Measurements from ENCODE around the gene SLC44A4. TPM values are rescaled to one million over a fixed set of nuclear protein-coding genes. Genes with fewer than 3 reads are reported as not detected.

The SLC44A4 gene
- total RNA-seq, 1 donor from 2014 or later: 0.32 TPM

DNA sequence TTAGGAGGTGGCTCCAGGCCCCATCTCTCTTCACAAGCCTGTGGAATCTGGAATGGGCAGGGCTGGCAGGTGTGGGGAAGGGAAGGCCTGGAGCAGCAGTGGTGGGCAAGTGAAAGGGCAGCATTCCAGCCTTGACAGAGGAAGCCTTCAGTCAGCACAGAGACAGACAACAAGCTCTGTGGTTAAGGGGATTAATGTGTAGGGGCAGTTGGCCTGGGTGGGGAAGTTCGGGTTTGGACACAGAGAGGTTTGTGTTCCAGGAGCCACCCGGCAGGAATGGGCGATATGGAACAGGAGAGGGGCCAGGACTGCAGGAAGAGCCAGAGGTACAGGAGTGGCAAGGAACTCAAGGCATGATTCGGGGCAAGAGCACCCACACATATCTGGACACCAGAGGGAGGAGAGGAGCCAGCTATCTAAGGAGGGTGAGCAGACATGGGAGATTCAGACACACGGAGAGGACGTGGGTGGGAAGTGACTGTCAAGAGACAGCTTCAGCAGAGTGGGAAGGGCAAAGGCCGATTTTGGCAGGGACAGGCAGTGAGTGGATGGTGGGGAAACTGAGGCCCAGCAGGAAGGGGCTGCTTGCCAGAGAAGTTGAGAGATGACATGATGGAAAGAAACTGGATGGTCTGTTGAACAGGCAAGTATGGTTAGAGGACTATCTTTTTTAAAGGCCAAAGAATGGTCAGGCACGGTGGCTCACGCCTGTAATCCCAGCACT is 2.5 kb upstream of the SLC44A4 start:
- H3K27me3 Mint-ChIP-seq (ENCODE audit: insufficient read depth, low read depth): peaks cover 3% of the 10 kb centered on the region
- Histone ChIP-seq H3K79me2 (ENCODE audit: low read depth) (no peaks in the 10 kb centered on the region), H3K27me3 (no peaks in the 10 kb centered on the region), H3K9ac (no peak overlapping the region), H3K9me3 (ENCODE audit: low read depth) (no peaks in the 10 kb centered on the region), H3K27ac (no peak overlapping the region), H3K4me3 (no peak overlapping the region), H3K4me1 (no peaks in the 10 kb centered on the region), H2AFZ (replicated peaks) (no peak overlapping the region), H3F3A (ENCODE audit: low read depth) (peaks cover 9% of the 10 kb centered on the region), H3K4me2 (no peak overlapping the region), H3K36me3 (no peaks in the 10 kb centered on the region), H4K20me1 (ENCODE audit: low read depth) (no peaks in the 10 kb centered on the region)
- no peaks in the 10 kb centered on the region for H3K9me3 Mint-ChIP-seq
- peaks cover 35% of the 10 kb centered on the region for H3K36me3 Mint-ChIP-seq
- peak overlapping the region; percentile 19 for H3K4me3 Mint-ChIP-seq
- no peak for DNase-seq (ENCODE audit: low spot score)
- no peaks in the 10 kb centered on the region for H3K4me1 Mint-ChIP-seq
- TF ChIP-seq, protein P1, sequence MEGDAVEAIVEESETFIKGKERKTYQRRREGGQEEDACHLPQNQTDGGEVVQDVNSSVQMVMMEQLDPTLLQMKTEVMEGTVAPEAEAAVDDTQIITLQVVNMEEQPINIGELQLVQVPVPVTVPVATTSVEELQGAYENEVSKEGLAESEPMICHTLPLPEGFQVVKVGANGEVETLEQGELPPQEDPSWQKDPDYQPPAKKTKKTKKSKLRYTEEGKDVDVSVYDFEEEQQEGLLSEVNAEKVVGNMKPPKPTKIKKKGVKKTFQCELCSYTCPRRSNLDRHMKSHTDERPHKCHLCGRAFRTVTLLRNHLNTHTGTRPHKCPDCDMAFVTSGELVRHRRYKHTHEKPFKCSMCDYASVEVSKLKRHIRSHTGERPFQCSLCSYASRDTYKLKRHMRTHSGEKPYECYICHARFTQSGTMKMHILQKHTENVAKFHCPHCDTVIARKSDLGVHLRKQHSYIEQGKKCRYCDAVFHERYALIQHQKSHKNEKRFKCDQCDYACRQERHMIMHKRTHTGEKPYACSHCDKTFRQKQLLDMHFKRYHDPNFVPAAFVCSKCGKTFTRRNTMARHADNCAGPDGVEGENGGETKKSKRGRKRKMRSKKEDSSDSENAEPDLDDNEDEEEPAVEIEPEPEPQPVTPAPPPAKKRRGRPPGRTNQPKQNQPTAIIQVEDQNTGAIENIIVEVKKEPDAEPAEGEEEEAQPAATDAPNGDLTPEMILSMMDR (IDR thresholded peaks at IDR 0.05): no peak
- TF ChIP-seq EZH2phosphoT487 (IDR thresholded peaks at IDR 0.05): no peak
- TF ChIP-seq EZH2 (IDR thresholded peaks at IDR 0.05): no peak
- no peak overlapping the region for H3K27ac Mint-ChIP-seq

DNA sequence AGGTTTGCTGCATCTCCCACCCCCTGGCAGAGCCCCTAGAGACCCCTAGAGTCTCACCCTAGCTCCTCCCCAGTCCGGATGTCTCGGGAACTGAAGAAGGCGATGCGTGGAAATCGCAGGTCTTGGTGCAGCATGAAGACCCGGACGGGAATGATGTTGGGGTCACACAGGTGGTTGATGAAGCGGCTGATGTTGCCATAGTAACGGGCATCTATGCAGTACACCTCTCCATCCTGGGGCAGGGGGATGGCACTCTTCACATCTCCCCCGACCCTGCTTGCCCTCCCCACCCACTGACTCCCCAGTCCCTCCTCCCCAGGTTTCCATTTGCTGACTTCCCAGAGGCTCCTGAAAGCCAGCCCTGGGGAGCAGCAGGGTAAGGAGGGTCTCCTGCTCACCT is 1.8 kb upstream of the SLC44A4 start:
- no peak for DNase-seq (ENCODE audit: low spot score)
- no peaks in the 10 kb centered on the region for H3K4me1 Mint-ChIP-seq
- H3K4me3 Mint-ChIP-seq: no peak overlapping the region
- peaks cover 3% of the 10 kb centered on the region for H3K27me3 Mint-ChIP-seq (ENCODE audit: insufficient read depth, low read depth)
- Histone ChIP-seq H3K4me1 (no peaks in the 10 kb centered on the region), H3K36me3 (no peaks in the 10 kb centered on the region), H3K79me2 (ENCODE audit: low read depth) (no peaks in the 10 kb centered on the region), H3K4me3 (no peak overlapping the region), H3K4me2 (no peak overlapping the region), H3F3A (ENCODE audit: low read depth) (peaks cover 9% of the 10 kb centered on the region), H3K9ac (no peak overlapping the region), H3K27ac (no peak overlapping the region), H3K9me3 (ENCODE audit: low read depth) (no peaks in the 10 kb centered on the region), H2AFZ (replicated peaks) (no peak overlapping the region), H4K20me1 (ENCODE audit: low read depth) (no peaks in the 10 kb centered on the region), H3K27me3 (no peaks in the 10 kb centered on the region)
- no peaks in the 10 kb centered on the region for H3K9me3 Mint-ChIP-seq
- H3K36me3 Mint-ChIP-seq: peaks cover 29% of the 10 kb centered on the region
- H3K27ac Mint-ChIP-seq: no peak overlapping the region
- TF ChIP-seq EZH2 (IDR thresholded peaks at IDR 0.05): no peak
- TF ChIP-seq, protein P1 (IDR thresholded peaks at IDR 0.05): no peak
- no peak for TF ChIP-seq EZH2phosphoT487 (IDR thresholded peaks at IDR 0.05)

DNA sequence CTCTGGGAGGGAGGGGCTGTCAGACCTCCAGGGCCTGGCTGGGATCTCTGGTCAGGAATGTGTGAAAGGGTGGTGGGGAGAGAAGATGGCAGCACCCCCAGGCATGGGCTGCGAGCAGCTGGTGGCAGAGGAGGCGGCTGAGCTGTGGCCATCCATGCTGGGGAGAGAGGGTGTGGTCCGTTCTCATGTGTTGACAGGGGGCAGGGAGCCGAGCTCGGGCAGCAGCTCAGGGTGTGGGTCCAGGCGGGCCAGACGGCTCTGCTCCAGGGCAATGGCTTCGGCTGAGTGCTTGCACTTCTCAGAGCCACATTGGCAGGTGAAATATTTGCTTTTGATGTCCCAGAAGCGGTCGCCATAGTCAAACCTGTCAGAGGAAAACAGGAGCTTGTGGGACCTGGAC is 1.1 kb upstream of the SLC44A4 start:
- H3K4me2 ChIP-seq: no peak overlapping the region
- H3K9ac ChIP-seq: no peak overlapping the region
- no peaks in the 10 kb centered on the region for H3K79me2 ChIP-seq (ENCODE audit: low read depth)
- H4K20me1 ChIP-seq (ENCODE audit: low read depth): no peaks in the 10 kb centered on the region
- H3K4me3 Mint-ChIP-seq: no peak overlapping the region
- H3K27me3 ChIP-seq: no peaks in the 10 kb centered on the region
- peaks cover 9% of the 10 kb centered on the region for H3F3A ChIP-seq (ENCODE audit: low read depth)
- H3K36me3 Mint-ChIP-seq: peaks cover 27% of the 10 kb centered on the region
- H3K9me3 Mint-ChIP-seq: no peaks in the 10 kb centered on the region
- no peak overlapping the region for H2AFZ ChIP-seq (replicated peaks)
- H3K4me1 Mint-ChIP-seq: no peaks in the 10 kb centered on the region
- H3K4me3 ChIP-seq: no peak overlapping the region
- TF ChIP-seq, protein P1 (IDR thresholded peaks at IDR 0.05): no peak
- TF ChIP-seq EZH2 (IDR thresholded peaks at IDR 0.05) (no peak), EZH2phosphoT487 (IDR thresholded peaks at IDR 0.05) (no peak)
- no peaks in the 10 kb centered on the region for H3K9me3 ChIP-seq (ENCODE audit: low read depth)
- H3K27me3 Mint-ChIP-seq (ENCODE audit: insufficient read depth, low read depth): peaks cover 3% of the 10 kb centered on the region
- H3K27ac ChIP-seq: no peak overlapping the region
- no peak overlapping the region for H3K27ac Mint-ChIP-seq
- H3K36me3 ChIP-seq: no peaks in the 10 kb centered on the region
- no peaks in the 10 kb centered on the region for H3K4me1 ChIP-seq
- DNase-seq (ENCODE audit: low spot score): no peak
